Astrocyte (in vitro differentiated cells and primary cell): ENCODE data around the gene PRKCE.

ENCODE experiments used
- EZH2 ChIP-seq: IDR thresholded peaks from 2 replicates; pipeline ENCODE4 v1.6.1; 2012; ENCODE audit warnings: mild to moderate bottlenecking, low read length, inconsistent platforms; ENCODE audit not compliant: insufficient read depth
- TF ChIP-seq, protein P1 (sequence below): IDR thresholded peaks from 2 replicates; pipeline ENCODE4 v1.5.1; 2011; ENCODE audit warnings: low read depth, mild to moderate bottlenecking, inconsistent platforms, low read length, moderate library complexity; ENCODE audit not compliant: insufficient read depth

DNA sequence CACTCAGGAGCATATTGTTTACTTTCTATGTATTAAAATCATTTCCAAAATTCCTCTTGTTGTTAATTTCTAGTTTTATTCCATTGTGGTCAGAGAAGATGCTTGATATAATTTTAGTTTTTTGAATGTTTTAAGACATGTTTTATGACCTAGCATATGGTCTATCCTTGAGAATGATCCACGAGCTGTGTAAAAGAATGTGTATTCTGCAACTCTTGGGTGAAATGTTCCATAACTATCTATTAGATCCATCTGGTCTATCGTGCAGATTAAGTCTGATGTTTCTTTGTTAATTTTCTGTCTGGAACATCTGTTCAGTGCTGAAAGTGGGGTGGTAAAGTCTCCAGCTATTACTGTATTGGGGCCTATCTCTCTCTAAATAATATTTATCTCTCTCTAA, 562.4 kb downstream of the PRKCE start:
- TF ChIP-seq, protein P1, sequence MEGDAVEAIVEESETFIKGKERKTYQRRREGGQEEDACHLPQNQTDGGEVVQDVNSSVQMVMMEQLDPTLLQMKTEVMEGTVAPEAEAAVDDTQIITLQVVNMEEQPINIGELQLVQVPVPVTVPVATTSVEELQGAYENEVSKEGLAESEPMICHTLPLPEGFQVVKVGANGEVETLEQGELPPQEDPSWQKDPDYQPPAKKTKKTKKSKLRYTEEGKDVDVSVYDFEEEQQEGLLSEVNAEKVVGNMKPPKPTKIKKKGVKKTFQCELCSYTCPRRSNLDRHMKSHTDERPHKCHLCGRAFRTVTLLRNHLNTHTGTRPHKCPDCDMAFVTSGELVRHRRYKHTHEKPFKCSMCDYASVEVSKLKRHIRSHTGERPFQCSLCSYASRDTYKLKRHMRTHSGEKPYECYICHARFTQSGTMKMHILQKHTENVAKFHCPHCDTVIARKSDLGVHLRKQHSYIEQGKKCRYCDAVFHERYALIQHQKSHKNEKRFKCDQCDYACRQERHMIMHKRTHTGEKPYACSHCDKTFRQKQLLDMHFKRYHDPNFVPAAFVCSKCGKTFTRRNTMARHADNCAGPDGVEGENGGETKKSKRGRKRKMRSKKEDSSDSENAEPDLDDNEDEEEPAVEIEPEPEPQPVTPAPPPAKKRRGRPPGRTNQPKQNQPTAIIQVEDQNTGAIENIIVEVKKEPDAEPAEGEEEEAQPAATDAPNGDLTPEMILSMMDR = no peak
- TF ChIP-seq EZH2 = no peak
